Neural cell (in vitro differentiated cells): ENCODE results near the gene SPTSSA.

Experiments
- CTCF ChIP-seq: fragments of 450-650 bp; IDR thresholded peaks from 2 replicates; pipeline ENCODE4 v1.5.1; 2014; ENCODE audit warnings: antibody characterized with exemption, mild to moderate bottlenecking, moderate library complexity; ENCODE audit not compliant: poor library complexity, severe bottlenecking
- EP300 ChIP-seq: fragments of 450-650 bp; conservative IDR thresholded peaks from 2 replicates; pipeline ENCODE4 v1.6.1; 2014; ENCODE audit warnings: antibody characterized with exemption, mild to moderate bottlenecking, moderate library complexity; ENCODE audit not compliant: poor library complexity, severe bottlenecking
- EZH2 ChIP-seq: fragments of 200-600, 300-800 bp; shearing (Covaris generic), sonication (generic); IDR thresholded peaks from 2 replicates; pipeline ENCODE4 v1.6.1; 2014; ENCODE audit warnings: antibody characterized with exemption, low read length, borderline replicate concordance, mild to moderate bottlenecking; ENCODE audit not compliant: insufficient read depth, poor library complexity, severe bottlenecking
- MXI1 ChIP-seq: fragments of 450-650 bp; conservative IDR thresholded peaks from 2 replicates; pipeline ENCODE4 v1.6.1; 2014; ENCODE audit warnings: antibody characterized with exemption, mild to moderate bottlenecking; ENCODE audit not compliant: poor library complexity, severe bottlenecking
- POLR2AphosphoS5 ChIP-seq: IDR thresholded peaks from 2 replicates; pipeline ENCODE4 v1.6.1; 2012
- SMC3 ChIP-seq: fragments of 450-650 bp; conservative IDR thresholded peaks from 2 replicates; pipeline ENCODE4 v1.6.1; 2014; ENCODE audit warnings: antibody characterized with exemption, mild to moderate bottlenecking, moderate library complexity; ENCODE audit not compliant: poor library complexity
- TAF1 ChIP-seq: IDR thresholded peaks from 2 replicates; pipeline ENCODE4 v1.6.1; 2012; ENCODE audit warnings: low read depth
- TF ChIP-seq, protein P1 (sequence below): IDR thresholded peaks from 2 replicates; pipeline ENCODE4 v1.6.1; 2012; ENCODE audit warnings: borderline replicate concordance

GRCh38 chr14:34502001-34502400, 40.0 kb upstream of the SPTSSA start:
- TF ChIP-seq CTCF (no peak), POLR2AphosphoS5 (no peak), SMC3 (no peak), MXI1 (no peak), EZH2 (no peak), EP300 (no peak), TAF1 (no peak)
- TF ChIP-seq, protein P1, sequence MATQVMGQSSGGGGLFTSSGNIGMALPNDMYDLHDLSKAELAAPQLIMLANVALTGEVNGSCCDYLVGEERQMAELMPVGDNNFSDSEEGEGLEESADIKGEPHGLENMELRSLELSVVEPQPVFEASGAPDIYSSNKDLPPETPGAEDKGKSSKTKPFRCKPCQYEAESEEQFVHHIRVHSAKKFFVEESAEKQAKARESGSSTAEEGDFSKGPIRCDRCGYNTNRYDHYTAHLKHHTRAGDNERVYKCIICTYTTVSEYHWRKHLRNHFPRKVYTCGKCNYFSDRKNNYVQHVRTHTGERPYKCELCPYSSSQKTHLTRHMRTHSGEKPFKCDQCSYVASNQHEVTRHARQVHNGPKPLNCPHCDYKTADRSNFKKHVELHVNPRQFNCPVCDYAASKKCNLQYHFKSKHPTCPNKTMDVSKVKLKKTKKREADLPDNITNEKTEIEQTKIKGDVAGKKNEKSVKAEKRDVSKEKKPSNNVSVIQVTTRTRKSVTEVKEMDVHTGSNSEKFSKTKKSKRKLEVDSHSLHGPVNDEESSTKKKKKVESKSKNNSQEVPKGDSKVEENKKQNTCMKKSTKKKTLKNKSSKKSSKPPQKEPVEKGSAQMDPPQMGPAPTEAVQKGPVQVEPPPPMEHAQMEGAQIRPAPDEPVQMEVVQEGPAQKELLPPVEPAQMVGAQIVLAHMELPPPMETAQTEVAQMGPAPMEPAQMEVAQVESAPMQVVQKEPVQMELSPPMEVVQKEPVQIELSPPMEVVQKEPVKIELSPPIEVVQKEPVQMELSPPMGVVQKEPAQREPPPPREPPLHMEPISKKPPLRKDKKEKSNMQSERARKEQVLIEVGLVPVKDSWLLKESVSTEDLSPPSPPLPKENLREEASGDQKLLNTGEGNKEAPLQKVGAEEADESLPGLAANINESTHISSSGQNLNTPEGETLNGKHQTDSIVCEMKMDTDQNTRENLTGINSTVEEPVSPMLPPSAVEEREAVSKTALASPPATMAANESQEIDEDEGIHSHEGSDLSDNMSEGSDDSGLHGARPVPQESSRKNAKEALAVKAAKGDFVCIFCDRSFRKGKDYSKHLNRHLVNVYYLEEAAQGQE, result no peak
